Measurements from ENCODE around the gene PLAAT4. TPM values are rescaled to one million over a fixed set of nuclear protein-coding genes. Genes with fewer than 3 reads are reported as not detected.

Gene PLAAT4
- total RNA-seq, 1 experiment from 2014 or later: 0.52 TPM

- H3K27ac ChIP-seq (ENCODE audit: low read depth, low read length): no peak overlapping the region
- no peak overlapping the region for H2AFZ ChIP-seq (ENCODE audit: low read depth, low read length, poor library complexity, severe bottlenecking)
- ChIA-PET POLR2A (no interaction called here), RAD21 (ENCODE audit: low non-redundant PET in 1 of 2, low total read pairs in 2 of 2, uncharacterized antibody in 2 of 2, unreplicated experiment in 2 of 2) (no interaction called here), CTCF (no interaction called here)
- no peaks in the 10 kb centered on the region for H3K36me3 ChIP-seq (ENCODE audit: control insufficient read depth in 1 of 2, insufficient read depth in 2 of 2, low read length in 2 of 2)
- no peak overlapping the region for H3K9ac ChIP-seq (ENCODE audit: low read length)
- H4K20me1 ChIP-seq (ENCODE audit: insufficient read depth): no peaks in the 10 kb centered on the region
- TF ChIP-seq EZH2phosphoT487 (IDR thresholded peaks at IDR 0.05; ENCODE audit: borderline replicate concordance): no peak
- TF ChIP-seq EZH2 (IDR thresholded peaks at IDR 0.05): no peak
- TF ChIP-seq ELF1 (IDR thresholded peaks at IDR 0.05; ENCODE audit: borderline replicate concordance, low read depth): no peak
- TF ChIP-seq, protein P1, sequence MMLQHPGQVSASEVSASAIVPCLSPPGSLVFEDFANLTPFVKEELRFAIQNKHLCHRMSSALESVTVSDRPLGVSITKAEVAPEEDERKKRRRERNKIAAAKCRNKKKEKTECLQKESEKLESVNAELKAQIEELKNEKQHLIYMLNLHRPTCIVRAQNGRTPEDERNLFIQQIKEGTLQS (IDR thresholded peaks at IDR 0.05): no peak
- TF ChIP-seq POLR2AphosphoS5 (IDR thresholded peaks at IDR 0.05; ENCODE audit: low read depth, low read length): no peak
- no peak for TF ChIP-seq TCF7L2 (IDR thresholded peaks at IDR 0.05; ENCODE audit: borderline replicate concordance, extremely low read depth, insufficient read depth, insufficient read length)
- TF ChIP-seq EGR1 (IDR thresholded peaks at IDR 0.05; ENCODE audit: low read depth): no peak
- no peak for TF ChIP-seq JUND (IDR thresholded peaks at IDR 0.05)
- no peak for TF ChIP-seq FOSL1 (IDR thresholded peaks at IDR 0.05; ENCODE audit: low read depth)
- TF ChIP-seq, protein P2, sequence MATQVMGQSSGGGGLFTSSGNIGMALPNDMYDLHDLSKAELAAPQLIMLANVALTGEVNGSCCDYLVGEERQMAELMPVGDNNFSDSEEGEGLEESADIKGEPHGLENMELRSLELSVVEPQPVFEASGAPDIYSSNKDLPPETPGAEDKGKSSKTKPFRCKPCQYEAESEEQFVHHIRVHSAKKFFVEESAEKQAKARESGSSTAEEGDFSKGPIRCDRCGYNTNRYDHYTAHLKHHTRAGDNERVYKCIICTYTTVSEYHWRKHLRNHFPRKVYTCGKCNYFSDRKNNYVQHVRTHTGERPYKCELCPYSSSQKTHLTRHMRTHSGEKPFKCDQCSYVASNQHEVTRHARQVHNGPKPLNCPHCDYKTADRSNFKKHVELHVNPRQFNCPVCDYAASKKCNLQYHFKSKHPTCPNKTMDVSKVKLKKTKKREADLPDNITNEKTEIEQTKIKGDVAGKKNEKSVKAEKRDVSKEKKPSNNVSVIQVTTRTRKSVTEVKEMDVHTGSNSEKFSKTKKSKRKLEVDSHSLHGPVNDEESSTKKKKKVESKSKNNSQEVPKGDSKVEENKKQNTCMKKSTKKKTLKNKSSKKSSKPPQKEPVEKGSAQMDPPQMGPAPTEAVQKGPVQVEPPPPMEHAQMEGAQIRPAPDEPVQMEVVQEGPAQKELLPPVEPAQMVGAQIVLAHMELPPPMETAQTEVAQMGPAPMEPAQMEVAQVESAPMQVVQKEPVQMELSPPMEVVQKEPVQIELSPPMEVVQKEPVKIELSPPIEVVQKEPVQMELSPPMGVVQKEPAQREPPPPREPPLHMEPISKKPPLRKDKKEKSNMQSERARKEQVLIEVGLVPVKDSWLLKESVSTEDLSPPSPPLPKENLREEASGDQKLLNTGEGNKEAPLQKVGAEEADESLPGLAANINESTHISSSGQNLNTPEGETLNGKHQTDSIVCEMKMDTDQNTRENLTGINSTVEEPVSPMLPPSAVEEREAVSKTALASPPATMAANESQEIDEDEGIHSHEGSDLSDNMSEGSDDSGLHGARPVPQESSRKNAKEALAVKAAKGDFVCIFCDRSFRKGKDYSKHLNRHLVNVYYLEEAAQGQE (IDR thresholded peaks at IDR 0.05; ENCODE audit: low read depth): no peak
- no peak for TF ChIP-seq SP1 (IDR thresholded peaks at IDR 0.05; ENCODE audit: low read depth)
- no peak for TF ChIP-seq POLR2A (IDR thresholded peaks at IDR 0.05; ENCODE audit: borderline replicate concordance, extremely low read depth, insufficient read depth, insufficient read length)
- no peak for TF ChIP-seq ZNF274 (IDR thresholded peaks at IDR 0.05; ENCODE audit: low read depth, low read length)
- TF ChIP-seq SRF (IDR thresholded peaks at IDR 0.05; ENCODE audit: low read depth): no peak
- no peak for TF ChIP-seq CEBPB (IDR thresholded peaks at IDR 0.05; ENCODE audit: low read depth)
- TF ChIP-seq ZBTB33 (IDR thresholded peaks at IDR 0.05; ENCODE audit: extremely low read depth, insufficient replicate concordance, low read length): no peak
- TF ChIP-seq, protein P3, sequence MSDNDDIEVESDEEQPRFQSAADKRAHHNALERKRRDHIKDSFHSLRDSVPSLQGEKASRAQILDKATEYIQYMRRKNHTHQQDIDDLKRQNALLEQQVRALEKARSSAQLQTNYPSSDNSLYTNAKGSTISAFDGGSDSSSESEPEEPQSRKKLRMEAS (IDR thresholded peaks at IDR 0.05): no peak
- no peak for TF ChIP-seq SIN3A (IDR thresholded peaks at IDR 0.05; ENCODE audit: low read depth)
- no peak for TF ChIP-seq CTCF (IDR thresholded peaks at IDR 0.05 in 2 of 3, conservative IDR thresholded peaks at IDR 0.05 in 1 of 3; ENCODE audit: borderline replicate concordance in 1 of 3, insufficient read depth in 1 of 3, low read depth in 2 of 3, low read length in 2 of 3)
- no peaks in the 10 kb centered on the region for H3K9me2 ChIP-seq (ENCODE audit: insufficient read depth)
- BruUV-seq (replicated peaks): no TSS peak
- no peaks in the 10 kb centered on the region for H3K27me3 ChIP-seq (ENCODE audit: insufficient read depth, low read length)
- no peaks in the 10 kb centered on the region for H3K9me3 ChIP-seq (ENCODE audit: control insufficient read depth in 1 of 2, insufficient read depth in 1 of 2, low read depth in 1 of 2, low read length in 2 of 2)
- intact Hi-C loops (cut with micrococcal nuclease): no loop called here
- DNase-seq (ENCODE audit: low read depth, low spot score) (no peak), ATAC-seq (no peak)
- no peak overlapping the region for H3K4me2 ChIP-seq (ENCODE audit: low read length)
- H3K4me1 ChIP-seq (ENCODE audit: control insufficient read depth in 1 of 2, insufficient read depth in 2 of 2, low read length in 2 of 2): no peaks in the 10 kb centered on the region
- no peaks in the 10 kb centered on the region for H3K79me2 ChIP-seq (ENCODE audit: insufficient read depth, low read length)
- no peak overlapping the region for H3K4me3 ChIP-seq (replicated peaks in 1 of 2; ENCODE audit: low read depth in 1 of 2, low read length in 2 of 2)
Measured at GRCh38 chr11:63520606-63521170, 15.9 kb upstream of the PLAAT4 start.
